HG03064 (cell line): ENCODE results near the gene CPNE5.

ENCODE experiments used
- ATAC-seq: cut with Tn5 transposase; IDR thresholded peaks from one replicate; pipeline ENCODE4 v1.9.1; 2021; ENCODE audit warnings: low read depth; ENCODE audit not compliant: unreplicated experiment

Gene CPNE5

DNA sequence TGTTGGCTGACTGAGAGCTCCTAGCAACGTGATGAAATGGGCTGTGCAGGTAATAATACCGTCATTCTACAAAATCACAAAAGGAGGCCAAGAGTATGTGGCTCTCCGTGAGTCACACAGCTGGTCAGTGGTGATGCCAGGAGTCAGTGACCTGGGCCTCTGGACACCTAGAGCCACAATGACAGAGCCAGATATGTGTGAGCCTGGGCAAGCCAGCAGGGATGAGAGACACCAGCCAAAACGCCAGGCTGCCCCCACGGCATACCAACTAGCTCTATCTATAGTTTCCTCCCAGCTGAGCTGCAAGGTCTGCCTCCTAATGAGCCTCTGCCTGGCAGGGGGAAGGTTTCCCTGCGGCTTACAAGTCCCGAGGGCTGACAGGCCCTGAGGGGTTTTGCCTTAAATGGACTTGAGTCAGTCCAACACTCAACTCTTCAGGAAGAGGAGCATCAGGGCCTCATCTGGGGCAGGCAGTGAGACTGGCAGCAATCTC lies 70.0 kb downstream of the CPNE5 start:
- ATAC-seq = no peak

DNA sequence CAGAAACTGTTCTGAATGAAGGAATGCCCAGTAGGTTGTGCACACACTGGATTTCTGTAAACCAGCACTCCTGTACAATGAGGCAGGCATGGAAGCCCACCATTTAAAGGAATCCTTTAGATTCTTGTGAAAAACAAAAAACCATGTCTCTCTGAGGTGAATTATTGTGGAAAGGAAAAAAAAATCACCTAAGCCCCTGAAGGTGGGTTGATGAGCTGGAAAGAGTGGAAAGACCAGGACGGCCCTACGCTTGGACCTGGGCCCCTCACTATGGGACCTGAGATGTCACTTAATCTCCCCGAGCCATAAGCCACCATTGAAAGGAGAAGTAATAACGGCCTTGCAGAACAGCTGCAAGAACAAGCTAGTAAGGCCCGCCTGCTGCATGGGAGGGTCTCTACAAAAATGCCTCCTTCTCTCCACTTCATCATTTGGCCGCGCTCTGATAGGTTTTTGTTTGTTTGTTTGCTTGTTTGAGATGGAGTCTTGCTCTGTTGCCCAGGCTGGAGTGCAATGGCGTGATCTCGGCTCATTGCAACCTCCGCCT lies 72.8 kb downstream of the CPNE5 start:
- ATAC-seq = no peak

DNA sequence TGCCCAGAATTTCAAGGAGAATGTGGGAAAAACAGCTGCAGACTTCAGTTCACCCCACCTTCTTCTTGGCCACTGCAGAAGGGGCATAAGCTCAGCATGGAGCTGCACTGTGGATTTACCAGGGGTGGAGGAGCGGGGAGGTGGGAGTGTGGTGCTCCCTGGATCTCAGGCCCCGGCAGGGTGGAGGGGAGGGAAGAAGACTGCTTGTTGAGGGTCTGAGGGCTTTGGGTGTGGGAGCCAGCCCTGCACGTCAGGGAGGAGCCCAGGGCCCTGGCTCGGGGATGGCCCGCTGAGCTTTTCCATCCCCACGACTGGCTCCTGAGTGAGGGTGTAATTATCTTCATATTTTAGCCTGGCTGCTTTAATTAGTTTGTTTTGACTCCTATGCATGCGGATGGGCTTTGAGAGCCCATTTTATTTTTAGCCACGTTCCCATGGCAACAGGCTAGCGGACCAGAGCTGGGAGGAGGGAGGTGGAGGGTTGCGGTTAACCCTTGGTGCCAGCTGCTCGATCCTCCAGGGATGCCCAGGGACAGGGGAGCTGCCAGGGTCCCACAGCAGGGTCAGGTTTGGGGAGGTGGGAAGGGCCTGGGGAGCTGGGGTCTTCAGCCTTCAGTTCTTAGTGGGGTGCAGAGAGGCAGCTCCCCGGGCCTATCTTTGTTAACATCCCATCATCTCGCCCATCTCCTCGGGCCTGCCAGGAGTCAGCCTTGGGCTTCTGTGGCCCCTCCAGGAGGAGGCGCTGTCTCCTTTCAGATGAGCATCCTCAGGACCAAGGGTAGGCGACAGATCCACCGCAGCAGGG lies 73.4 kb downstream of the CPNE5 start:
- ATAC-seq = no peak

DNA sequence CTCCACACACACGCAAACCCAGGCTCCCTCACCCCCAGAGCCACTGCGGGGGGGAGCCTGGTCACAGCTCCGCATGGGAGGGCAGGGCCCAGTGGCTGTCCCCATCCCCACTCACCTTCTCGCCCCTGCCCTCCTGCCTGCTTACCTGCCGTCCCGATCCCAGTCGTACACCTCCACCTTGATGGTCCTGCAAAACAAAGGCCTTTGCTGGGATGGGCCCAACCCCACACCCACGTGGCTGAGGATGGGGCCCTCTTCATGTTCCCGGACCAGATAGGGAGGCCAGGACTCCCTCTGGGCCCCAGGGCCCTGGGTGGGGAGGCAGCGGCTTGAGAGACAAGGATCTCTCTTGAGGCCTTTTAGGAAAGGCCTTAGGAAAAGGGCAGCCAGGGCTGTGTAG lies 74.1 kb downstream of the CPNE5 start:
- ATAC-seq = no peak

DNA sequence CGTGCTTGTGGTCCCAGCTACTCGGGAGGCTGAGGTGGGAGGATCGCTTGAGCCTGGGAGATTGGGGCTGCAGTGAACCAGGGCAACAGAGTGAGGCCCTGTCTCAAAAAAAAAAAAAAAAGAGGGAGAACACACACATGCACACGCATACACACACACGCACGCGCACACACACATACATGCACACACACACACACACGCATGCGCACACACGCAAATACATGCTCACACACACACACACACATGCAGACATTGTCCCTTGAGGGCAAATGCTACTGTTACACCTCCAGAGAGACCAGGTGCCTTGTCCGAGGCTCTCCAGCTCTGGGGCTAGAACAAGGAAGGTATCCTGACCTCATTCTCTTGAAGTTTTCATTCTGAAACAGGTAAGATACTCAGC lies 77.1 kb downstream of the CPNE5 start:
- no peak for ATAC-seq

DNA sequence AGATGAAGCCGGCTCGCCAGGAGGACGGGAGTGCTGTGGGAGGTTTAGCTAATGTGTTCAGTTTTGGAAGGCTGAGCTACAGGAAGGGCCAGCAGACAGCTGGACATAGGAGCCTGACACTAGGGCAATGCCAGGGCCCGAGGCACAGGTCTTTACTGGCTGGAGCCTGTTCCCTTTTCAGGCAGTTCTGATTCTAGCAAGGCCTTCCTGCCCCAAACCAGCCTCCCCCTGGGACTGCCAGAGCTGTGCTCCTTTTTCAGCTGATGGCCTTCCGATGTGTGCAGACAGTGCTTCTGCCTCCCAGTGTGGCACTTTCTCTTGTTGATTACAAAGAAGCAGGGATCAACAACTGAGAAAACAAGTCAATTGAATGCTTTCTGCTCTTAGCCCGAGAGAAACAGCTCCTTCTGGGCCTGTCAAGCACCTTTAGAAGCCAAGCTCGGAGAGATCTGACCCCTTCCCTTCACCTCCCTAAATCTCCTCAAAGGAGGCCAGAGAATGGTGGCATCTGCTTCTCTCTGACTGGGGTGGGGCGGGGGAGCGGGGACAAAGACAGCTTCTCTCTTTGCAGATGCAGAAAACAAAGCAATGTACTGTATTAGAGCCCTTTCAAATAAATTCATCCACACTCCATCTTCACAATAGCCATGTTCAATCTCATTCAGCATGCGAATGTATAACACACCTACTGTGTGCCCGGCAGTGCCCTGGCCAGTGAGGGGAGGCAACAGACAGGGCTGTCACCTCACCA lies 78.4 kb downstream of the CPNE5 start:
- no peak for ATAC-seq

DNA sequence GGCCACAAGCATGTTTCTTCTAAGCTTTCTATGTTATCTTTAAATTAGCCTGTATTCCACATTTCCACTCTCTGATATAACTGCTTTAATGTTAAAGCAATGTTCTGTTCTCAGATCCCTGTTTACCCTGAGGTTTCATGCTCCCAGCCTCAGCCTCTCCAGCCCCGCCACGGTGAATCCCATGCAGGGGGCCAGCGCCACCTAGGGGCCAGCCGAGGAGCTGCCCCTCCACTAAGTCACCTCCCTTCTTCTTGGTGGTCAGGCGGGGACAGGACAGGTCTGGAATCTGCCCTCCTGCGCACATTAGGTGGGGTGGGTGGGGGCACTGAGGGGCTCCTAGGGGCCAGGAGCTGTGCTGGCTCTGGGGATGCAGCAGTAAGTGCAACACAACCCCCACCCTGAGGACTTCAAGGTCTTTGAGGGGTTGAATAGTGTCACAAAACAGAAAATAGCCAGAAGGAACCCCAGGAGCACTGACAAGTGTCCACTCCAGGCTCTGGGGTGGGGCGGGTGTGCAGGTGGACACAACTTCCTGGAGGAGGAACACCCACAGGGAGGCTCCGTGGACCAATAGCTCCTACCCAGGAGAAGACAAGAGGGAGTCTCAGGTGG lies 80.0 kb downstream of the CPNE5 start:
- no peak for ATAC-seq

DNA sequence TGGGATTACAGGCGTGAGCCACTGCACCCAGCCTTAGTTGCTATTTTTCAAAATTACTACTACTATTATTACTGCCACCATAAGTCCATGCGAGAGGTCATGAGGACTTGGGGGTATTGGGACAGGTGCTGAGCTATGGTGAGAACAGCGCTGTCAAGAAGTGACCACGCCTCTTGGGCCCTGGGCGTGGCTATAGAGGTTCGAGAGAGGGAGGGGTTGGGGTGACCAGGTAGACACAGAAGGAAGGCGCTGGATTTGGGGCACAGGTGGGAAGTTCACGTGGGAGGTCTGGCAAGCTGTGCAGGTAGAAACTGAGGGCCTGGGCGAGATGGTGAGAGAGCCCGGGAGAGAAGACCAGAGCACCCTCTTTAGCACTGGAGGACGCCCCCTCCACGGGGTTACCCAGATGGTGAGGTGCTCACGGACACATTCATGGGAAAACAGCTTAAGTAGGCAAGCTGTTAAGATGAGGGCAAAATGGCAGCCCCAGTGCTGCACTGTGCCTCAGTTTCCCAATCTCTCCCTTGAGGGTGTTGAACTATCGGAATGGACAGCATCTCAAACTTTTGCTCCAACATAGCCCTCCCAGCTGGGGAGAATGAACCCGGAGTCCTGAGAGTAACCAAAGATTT lies 80.6 kb downstream of the CPNE5 start:
- ATAC-seq = no peak

DNA sequence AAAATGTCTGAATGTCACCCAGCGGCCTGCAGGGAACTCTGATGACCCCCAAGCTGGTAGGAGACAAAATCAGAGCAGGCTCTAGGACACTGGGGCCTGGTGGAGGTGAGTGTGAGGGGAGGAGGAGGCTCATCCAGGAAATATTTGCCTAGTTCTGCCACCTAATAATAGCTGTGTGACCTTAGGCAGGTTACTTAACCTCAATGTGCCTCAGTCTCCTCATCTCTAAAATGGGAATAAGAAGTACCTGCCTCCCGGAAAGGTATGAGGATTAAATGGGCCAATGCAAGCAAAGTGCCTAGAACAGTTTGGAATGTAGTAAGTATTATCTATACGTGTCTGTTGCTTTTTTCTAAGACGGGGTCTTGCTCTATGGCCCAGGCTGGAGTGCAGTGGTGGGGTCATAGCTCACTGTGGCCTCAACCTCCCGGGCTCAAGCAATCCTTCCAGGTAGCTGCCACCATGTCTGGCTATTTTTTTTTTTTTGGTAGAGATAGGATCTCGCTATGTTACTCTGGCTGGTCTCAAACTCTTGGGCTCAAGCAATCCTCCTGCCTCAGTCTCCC lies 81.2 kb downstream of the CPNE5 start:
- ATAC-seq = no peak

DNA sequence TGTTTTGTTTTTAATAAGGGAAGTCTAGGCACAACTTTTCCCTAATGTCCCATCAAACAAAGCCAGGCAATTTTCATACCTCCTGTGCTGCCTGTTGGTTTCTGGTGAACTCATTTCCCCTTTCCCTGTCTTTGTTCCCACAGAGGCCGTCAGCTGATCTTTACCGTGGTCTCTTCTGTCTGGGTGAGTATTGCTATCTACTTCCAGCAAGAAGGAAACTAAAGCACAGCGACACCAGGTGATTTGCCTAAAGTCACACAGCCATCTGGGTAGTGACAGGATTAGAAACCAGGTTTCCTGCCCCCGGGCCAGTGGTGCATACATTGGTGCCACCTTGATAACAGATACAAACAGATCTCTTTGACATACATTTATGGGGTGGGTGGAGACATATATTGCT lies 82.0 kb downstream of the CPNE5 start:
- no peak for ATAC-seq

DNA sequence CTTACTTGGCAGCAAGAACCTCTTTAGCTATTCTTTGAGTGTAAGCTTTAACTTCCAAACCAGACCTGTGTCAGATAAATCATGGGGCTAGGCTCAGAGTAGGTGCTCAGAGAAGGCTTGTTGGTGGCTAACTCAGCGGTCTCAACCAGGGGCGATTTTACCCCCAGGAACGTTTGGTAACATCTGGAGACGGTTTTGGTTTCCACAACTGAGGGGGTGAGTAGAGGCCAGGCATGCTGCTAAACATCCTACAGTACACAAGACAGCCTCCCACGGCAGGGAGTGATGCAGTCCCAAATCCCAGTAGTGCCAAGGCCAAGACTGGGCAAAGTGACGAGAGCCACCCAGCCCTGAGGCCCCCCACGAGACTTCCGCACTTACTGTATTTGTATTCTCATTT lies 82.5 kb downstream of the CPNE5 start:
- ATAC-seq = no peak

DNA sequence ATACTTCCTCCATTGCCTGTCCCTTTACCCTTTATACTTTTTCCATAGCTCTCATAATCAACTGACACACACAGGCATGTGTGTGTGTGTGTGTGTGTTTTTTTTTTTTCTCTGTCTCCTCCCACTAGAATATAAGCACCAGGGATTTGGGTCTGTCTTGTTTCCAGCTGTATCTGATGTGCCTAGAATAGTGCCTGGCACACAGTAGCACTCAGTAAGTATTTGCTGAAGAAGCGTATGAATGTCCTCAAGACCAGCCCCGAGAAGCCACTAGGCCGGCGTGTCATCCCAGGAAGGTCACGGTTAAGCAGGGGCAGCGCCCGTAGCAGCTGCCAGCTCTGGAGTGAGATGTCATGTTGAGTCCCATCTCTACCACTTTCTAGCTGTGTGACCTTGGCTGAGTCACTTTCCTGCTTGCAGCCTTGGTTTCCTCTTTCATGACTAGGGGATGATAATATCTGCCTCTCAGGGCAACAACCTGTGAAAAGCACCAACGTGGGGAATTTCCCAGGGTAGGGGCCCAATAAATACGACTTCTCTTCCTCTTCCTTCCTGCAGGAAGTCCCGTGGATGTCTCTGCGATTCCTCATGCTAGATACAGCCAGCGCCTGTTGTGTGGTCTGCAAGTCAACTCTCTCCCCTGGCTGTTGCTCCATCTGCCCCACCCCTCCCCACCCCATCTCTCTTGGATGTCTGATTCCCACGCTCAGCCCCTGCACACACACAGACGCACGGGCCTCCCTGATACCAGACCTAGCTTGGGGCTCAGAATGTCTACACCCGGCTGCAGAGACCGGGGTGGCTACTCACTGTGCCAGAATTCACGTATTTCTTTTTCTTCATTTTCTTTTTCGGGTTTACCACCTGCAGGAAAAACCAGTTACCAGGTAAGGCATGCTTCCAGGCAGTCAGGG lies 83.6 kb downstream of the CPNE5 start:
- ATAC-seq = no peak

DNA sequence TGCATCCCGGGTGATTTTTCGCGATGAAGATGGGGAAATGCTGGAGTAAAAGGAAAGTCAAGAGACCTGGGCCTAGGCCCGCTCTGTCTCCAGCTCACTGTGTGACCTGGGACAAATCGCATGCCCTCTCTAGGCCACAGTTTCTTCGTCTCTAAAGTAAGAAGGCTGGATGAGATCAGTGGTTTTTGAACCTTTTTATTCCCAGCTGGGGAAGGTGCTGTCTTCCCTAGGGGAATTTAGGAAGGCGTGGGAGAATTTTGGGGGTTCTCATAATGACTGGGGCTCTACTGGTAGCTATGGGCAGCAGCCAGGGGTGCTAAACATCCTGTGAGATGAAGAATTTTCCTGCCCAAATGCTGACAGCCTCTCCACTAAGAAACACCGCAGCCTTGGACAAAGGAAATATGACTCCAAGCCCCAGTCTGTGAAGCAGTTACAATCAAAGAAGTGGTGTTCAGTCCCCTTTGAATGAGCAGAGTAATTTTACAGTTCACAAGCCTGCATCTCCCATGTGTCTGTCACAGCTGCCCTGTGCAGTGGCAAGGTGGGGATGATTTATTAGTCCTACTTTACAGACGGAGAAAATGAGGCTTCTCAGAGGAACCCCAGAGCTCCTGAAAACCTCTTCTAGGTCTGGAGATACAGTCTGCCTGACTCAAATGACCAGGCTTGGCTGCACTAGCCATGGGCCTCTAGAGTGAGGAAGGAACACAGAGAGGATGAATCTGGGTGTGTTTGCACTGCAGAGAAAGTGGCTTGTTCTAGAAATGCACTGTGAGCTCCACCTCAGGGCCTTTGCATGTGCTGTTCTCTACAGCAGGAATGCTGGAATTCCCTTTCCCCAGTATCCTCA lies 84.4 kb downstream of the CPNE5 start:
- no peak for ATAC-seq

DNA sequence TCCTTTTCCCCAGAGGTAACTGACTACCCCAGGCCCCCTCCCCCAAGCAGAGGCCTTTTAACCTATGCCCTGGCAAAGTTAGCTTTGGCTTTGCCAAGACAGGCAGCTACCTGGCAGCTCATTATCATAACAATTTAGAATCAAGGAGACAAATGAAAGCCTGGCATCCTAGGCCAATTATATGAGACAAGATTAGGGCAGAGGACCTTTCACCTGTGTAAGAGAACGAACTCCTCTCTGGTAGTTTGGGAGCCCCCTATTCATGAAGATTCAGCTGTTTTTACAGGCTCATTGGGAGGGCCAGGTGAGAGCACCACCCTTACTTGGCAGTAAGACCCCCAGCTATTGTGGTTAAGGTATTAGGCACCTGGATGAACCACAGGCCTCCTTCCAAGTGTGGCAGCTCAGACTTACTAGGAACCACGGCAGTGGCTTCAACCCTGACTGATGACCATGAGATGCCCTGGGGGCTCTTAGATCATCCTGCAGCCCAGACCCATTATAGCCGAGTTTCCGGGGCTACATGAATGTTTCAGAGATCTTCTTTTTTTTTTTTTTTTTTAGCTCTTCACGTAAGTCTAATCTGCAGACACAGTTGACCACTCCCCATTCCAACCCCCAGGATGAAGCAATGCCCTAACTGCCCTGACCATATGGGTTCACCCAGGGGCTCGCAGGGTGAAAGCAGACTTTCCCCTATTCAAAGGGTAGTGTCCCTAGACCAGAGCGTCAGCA lies 85.4 kb downstream of the CPNE5 start:
- ATAC-seq = no peak

DNA sequence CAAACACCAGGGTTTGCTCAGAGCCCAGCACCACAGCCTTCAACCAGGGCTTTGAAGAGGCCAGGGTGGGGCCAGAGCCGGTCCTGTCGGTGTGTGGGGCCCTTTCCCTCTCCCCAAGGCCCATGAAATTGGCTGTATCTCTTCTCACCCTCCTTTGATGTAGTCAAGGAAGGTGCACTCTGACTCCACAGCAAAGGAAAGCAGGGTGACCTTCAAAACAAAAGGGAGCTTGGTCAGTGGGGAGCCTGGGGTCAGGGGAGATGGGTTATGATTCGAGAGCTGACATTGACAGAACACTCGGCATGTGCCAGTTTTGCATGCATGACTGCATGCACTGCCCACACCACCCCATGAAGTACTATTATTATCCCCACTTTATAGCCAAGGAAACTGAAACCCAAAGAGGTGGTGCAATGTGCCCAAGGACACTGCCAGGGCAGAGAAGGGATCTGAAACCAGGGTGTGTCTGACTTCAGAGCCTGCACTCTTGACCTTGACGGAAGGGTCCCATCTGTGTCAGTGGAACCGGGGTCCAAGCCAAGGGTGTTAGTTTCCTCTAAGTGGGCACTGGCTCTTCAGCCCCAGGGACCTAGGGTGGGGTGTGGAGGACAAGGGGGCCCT lies 86.2 kb downstream of the CPNE5 start:
- no peak for ATAC-seq

DNA sequence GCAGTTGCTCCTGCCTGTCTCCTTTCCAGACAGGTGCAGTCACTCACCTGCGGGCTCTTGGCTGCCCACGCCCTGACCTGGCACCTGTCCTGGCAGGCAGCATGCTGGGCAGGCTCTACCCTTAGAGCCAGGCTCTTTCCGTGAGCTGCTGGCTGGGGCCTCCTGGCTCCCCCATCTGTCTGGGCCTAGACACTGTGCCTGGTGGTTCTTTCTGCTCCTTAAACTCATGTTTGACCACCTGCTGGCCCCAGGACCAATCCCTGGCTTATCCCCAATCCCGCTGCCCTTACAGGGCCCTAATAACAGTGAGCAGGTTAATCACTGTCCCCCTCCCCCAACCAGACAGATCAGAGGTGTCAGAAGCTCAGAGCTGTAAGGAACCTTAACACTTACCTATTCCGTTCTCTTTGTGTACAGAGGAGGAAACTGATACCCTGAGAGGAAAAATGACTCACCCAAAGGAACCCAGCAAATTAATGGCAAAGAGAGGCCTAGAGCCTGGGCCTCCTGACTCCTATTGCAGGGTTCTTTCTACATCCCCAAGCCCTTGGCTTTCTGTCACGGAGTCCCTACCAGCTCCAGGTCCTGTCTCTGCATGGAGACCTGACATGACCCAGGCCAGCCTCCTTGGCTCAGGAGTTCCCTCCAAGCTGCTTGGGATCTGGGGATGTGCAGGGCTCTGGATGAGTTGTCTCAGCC lies 86.9 kb downstream of the CPNE5 start:
- ATAC-seq = no peak

DNA sequence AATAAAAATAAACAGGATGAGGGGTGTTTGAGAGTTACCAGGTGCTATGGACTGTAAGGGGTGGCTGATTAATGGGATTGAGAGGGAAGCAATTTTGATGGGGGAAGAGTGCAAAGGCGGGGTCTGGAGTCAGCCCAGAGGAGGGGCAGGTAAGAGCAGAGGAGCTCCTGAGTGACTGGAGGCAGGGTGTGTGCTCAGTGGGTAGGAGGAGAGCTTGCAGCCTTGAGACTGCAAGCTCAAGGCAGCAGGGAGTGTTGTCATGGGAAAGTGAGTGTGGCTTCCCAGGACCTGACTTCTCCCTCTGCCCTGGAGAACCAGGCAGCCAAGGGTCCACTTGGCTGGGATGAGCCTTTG lies 87.4 kb downstream of the CPNE5 start:
- ATAC-seq = no peak
